Choroid plexus epithelial cell (primary cell): ENCODE measurements around the gene AMPD1.

Source experiments
- DNase-seq: peaks from one replicate; pipeline ENCODE4 v3.0.0-alpha.2; 2010; ENCODE audit warnings: low read depth
- H3K4me3 ChIP-seq: 2 replicates; pipeline ENCODE4 v1.5.1; 2011; ENCODE audit warnings: low read depth, mild to moderate bottlenecking, control low read depth, low read length, moderate library complexity
- TF ChIP-seq, protein P1 (sequence below): conservative IDR thresholded peaks from 2 replicates; pipeline ENCODE4 v1.5.1; 2011; ENCODE audit warnings: low read depth, mild to moderate bottlenecking, control low read depth, inconsistent platforms, low read length, moderate library complexity

The AMPD1 gene

DNA sequence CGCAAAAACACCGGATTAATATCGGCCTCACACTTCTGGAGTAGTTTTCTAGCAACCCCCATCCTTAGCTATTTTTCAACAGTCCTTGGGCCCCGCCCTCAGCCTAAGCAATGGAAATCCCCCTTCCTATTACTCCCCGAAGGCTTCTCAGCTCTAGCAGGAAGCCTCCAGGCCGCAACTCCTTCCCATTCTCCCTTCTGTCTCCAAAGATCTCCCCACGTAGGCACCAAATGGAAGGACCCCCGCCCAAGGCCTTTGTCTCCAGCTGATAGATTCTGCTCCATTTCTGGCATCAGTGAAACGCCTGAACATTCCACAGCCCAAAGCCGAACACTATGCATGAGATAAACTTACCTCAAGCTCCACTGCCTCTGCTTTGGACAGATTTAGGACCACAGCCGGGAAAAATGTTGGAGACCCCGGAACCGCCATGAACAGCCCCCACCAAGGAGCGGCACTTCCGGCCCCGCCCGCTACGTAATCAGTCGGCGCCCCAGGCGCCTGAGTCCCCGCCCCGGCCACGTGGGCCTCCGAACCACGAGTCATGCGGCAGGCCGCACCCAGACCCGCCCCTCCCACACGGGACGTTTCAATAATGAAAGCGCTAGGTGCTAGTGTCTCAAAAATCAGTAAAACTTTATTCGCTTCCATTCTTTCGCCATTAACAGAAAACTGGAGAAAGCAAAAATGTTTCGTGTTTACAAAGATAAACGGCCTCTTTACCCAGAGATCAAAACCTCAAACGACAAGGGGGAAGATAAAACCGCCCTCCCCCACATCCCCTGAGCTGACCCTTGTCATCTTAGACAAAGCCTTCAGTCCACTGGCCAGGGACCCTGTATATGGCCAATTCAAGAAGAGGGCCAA is 21.2 kb upstream of the AMPD1 start, which contains the start of gene NRAS:
Gene NRAS, minus strand, starts transcription at position 468 of the 867 bp plus-strand sequence. CDS start 611 bp downstream, outside the sequence.
- DNase-seq, result peak; percentile 94
- TF ChIP-seq, protein P1, sequence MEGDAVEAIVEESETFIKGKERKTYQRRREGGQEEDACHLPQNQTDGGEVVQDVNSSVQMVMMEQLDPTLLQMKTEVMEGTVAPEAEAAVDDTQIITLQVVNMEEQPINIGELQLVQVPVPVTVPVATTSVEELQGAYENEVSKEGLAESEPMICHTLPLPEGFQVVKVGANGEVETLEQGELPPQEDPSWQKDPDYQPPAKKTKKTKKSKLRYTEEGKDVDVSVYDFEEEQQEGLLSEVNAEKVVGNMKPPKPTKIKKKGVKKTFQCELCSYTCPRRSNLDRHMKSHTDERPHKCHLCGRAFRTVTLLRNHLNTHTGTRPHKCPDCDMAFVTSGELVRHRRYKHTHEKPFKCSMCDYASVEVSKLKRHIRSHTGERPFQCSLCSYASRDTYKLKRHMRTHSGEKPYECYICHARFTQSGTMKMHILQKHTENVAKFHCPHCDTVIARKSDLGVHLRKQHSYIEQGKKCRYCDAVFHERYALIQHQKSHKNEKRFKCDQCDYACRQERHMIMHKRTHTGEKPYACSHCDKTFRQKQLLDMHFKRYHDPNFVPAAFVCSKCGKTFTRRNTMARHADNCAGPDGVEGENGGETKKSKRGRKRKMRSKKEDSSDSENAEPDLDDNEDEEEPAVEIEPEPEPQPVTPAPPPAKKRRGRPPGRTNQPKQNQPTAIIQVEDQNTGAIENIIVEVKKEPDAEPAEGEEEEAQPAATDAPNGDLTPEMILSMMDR, result no peak
- peak within 1 kb of the TSS; percentile 94 for H3K4me3 ChIP-seq

DNA sequence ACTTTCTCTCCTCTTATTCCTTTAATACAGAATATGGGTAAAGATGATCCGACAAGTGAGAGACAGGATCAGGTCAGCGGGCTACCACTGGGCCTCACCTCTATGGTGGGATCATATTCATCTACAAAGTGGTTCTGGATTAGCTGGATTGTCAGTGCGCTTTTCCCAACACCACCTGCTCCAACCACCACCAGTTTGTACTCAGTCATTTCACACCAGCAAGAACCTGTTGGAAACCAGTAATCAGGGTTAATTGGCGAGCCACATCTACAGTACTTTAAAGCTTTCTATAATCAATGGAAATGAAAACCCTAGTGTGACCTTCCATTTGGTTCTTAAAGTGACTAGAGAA is 20.6 kb upstream of the AMPD1 start:
- H3K4me3 ChIP-seq, result peak overlapping the region; percentile 94
- no peak for DNase-seq
- TF ChIP-seq, protein P1, result no peak

DNA sequence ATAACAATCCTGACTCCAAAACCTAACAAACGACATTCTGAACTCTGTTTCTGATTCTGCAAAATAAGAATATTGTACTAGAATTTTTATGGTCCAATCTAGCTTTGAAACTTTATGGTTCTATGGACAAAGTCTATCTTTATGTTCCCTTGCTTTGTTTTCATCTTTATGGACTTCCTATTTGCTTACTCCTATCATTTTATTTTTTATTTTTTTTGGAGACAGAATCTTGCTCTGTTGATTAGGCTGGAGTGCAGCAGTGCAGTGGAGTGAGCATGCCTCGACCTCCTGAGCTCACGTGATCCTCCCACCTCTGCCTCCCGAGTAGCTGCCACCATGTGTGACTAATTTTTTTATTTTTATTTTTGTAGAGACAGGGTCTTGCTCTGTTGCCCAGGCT is 17.6 kb upstream of the AMPD1 start:
- no peak for DNase-seq
- TF ChIP-seq, protein P1, result no peak
- no peak overlapping the region for H3K4me3 ChIP-seq

DNA sequence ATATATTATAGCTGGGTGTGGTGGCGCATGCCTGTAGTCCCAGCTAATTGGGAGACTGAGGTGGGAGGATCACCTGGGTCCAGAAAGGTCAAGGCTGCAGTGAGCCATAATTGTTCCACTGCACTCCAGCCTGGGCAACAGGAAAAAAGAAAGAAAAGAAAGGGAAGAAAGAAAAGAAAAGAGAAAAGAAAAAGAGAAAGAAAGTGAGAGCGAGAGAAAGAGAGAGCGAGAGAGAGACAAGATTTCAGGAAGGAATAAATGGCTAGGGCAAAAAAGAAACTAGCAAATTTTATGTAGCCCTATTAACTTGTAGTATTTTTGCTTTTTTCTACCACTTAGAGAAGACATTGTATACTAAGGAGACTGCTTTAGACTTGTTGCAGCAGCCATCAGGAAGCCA is 15.0 kb upstream of the AMPD1 start:
- H3K4me3 ChIP-seq, result no peak overlapping the region
- TF ChIP-seq, protein P1, result no peak
- DNase-seq, result no peak

DNA sequence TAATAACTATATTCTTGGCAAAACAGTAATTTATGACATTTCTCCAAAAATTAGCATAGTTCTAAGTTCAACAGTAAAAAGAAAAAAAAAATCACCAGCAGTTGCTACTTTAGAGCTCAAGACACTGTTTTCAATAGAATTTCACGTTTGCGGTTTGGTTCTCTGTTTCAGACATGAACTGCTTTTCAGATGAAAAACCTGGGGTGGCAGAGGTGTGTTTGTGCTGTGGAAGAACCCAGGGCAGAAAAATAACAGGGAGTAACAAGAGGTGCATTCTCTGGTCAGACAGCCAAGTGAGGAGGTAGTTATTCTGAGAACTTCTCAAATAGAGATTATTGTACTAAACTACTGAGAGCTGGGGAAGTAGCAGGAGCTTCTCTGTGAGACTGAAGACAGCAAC is 12.3 kb upstream of the AMPD1 start:
- TF ChIP-seq, protein P1, result no peak
- DNase-seq, result no peak
- no peak overlapping the region for H3K4me3 ChIP-seq

DNA sequence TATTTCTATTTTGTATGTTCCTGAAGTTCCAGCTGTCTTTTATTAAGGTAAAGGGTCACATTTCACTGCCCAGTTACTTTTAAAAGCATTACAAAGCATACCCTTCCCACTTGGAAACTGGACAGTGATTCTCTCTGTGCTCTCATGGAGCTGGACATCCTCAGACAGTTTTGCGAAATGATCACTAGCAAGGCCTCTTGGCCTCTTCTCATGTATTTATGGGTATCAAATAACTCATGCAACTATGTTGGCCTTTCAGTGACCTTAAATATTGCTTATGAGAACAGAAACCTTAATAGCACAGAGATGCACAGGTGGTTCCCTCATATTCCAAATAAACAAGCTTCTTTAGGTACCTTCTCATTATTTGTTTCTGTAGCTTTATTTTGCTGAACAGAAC is 7.9 kb upstream of the AMPD1 start:
- H3K4me3 ChIP-seq, result no peak overlapping the region
- DNase-seq, result peak; percentile 21
- TF ChIP-seq, protein P1, result no peak

DNA sequence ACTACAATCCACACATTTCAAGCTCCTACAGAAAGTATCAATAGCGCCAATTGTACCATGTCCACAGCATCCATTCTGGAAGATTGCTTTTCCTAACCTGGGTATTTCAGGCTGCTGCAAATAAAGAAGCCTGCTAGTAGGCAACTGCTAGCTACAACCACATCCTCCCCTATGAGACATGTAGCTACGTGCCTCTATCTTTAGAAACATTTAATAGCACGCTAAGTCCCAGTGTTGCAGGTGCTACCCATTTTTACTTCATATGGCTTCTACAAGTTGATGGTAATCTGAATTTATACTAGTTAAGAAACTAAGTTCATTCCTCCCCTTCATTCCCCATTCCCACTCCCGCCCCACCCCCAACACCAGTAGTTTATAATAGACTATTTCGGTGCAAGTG is 7.4 kb upstream of the AMPD1 start:
- DNase-seq, result no peak
- no peak overlapping the region for H3K4me3 ChIP-seq
- TF ChIP-seq, protein P1, result no peak
